Upper lobe of left lung (tissue), 6 donors: ENCODE data around the gene TCP11. TPM values are rescaled to one million over a fixed set of nuclear protein-coding genes. Genes with fewer than 3 reads are reported as not detected.

Experiments
- ATAC-seq, 2 donors: fragments of 200-7000 bp; cut with Tn5 transposase; one replicate each; pipeline ENCODE4 v1.9.1; 2022; ENCODE audit warnings: mild to moderate bottlenecking in 2 of 2, moderate library complexity in 2 of 2; ENCODE audit not compliant: low FRiP score in 2 of 2
- DNase-seq, 2 donors: peaks; one replicate each; pipeline ENCODE4 v3.0.0-alpha.2; 2019 to 2020
- H3K27ac ChIP-seq, 4 donors: fragments of 200-600 bp; sonication (generic); one replicate each; pipeline ENCODE4 v1.5.1; 2016 to 2019
- H3K27me3 ChIP-seq, 4 donors: fragments of 200-600 bp; sonication (generic); one replicate each; pipeline ENCODE4 v1.5.1; 2017 to 2019
- H3K36me3 ChIP-seq, 4 donors: fragments of 200-600 bp; sonication (generic); one replicate each; pipeline ENCODE4 v1.5.1; 2016 to 2019
- H3K4me1 ChIP-seq, 4 donors: fragments of 200-600 bp; sonication (generic); one replicate each; pipeline ENCODE4 v1.5.1; 2018 to 2019
- H3K4me3 ChIP-seq, 4 donors: fragments of 200-600 bp; sonication (generic); one replicate each; pipeline ENCODE4 v1.5.1; 2017 to 2019; ENCODE audit warnings: mild to moderate bottlenecking in 2 of 4, moderate library complexity in 1 of 4
- H3K9me3 ChIP-seq, 4 donors: fragments of 200-600 bp; sonication (generic); one replicate each; pipeline ENCODE4 v1.5.1; 2018 to 2019
- CTCF ChIP-seq, 6 experiments: fragments of 450-650 bp in 4 of 6; fragments of 200-600 bp in 2 of 6; sonication (generic) in 2 of 6; IDR thresholded peaks; one replicate each; pipeline ENCODE4 v1.5.1; 2016 to 2019; ENCODE audit warnings: antibody characterized with exemption in 6 of 6
- EP300 ChIP-seq, 4 donors: sonication (generic); formaldehyde crosslinking; IDR thresholded peaks; one replicate each; pipeline ENCODE4 v1.5.1; 2017; ENCODE audit warnings: antibody characterized with exemption in 4 of 4, control low read depth in 2 of 4
- POLR2A ChIP-seq, 4 donors: fragments of 450-650 bp; IDR thresholded peaks; one replicate each; pipeline ENCODE4 v1.5.1; 2016 to 2017; ENCODE audit warnings: antibody characterized with exemption in 4 of 4, mild to moderate bottlenecking in 2 of 4
- POLR2AphosphoS5 ChIP-seq, 2 donors: sonication (generic); formaldehyde crosslinking; IDR thresholded peaks; one replicate each; pipeline ENCODE4 v1.5.1; 2017; ENCODE audit warnings: antibody characterized with exemption in 2 of 2
- WGBS, 2 donors: methylation state at CpG; one replicate each; pipeline ENCODE4 v1.1.5; 2017 to 2018; 5-methylcytosine and 5-hydroxymethylcytosine counted together
- total RNA-seq, 6 donors: library from RNA; depleted of rRNA in 4 of 6; stranded (reverse); fragments of >200 nt in 4 of 6; gene quantifications; one replicate each; pipeline versions ENCODE4 v1.1.0 to v1.2.1, GENCODE V29; 2016 to 2021
- donor health status: DM: no; HTN: no; CAD: no; lungs with moderate emphysema.
- donor health status: DM: no; HTN: yes; CAD: no; lungs with severe emphysema.

Gene TCP11
- total RNA-seq, 6 donors from 2014 or later = 0.30 to 0.89 (median 0.46) TPM; not detected in 3

DNA sequence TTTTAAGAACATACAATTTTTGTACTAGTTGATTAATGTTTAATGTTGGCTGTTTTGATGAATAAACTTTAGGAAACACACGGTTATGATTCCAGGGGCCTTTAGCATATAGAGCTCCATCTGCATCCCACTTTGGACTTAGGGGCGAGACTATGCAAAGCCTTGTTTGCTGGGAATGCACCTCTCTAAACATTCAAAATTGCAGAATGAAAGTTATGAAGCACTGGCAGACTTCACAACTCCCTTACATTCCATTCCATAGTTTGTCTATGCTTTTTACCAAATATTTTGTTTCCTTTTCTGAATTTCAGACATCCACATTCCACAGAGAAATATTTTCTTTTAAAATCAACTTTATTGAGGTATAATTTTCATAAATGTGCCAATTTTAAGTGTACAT is 10.3 kb upstream of the TCP11 start:
- TF ChIP-seq POLR2A (IDR thresholded peaks at IDR 0.05) (no peak), EP300 (IDR thresholded peaks at IDR 0.05) (no peak), POLR2AphosphoS5 (IDR thresholded peaks at IDR 0.05) (no peak), CTCF (IDR thresholded peaks at IDR 0.05) (no peak)

DNA sequence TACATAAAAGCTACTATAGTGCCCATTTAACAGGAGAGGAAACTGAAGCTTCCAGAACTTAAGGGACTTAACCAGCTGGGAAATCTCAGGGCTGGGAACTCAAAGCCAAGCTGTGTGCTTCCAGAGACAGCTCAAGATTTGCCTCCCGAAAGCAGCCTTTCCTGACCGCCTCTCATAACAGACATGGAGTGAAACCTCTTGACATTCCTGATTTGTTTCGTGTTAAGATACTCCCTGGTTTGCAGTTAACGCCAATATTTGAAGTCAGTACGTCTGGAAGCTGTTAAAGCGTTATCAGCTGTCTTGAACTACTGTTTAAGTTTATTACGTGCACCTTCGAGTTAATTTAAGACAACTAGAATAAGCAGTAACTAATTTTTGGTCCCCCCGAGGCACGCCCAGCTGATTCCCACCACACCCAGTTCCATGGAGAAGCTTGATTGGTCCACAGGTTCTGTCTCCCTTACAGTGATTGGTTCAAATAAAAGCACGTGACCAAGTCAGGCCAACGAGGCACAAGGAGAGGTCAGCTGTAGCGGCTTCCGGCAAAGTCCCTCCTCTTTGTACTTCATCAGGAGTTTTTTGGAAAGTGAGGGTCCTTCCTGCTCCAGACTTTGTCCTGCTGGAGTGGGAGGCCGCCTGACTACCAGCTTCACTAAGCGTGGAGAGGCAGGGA is 8.9 kb upstream of the TCP11 start:
- WGBS, 2 donors = 70 to 75% methylated on average over 15 to 16 of the region's 16 CpGs
- Histone ChIP-seq H3K27me3 (no peaks in the 10 kb centered on the region), H3K4me1 (no peaks in the 10 kb centered on the region), H3K36me3 (no peaks in the 10 kb centered on the region), H3K4me3 (no peak overlapping the region), H3K27ac (no peak overlapping the region), H3K9me3 (no peaks in the 10 kb centered on the region)
- TF ChIP-seq EP300 (IDR thresholded peaks at IDR 0.05) = no peak
- TF ChIP-seq CTCF (IDR thresholded peaks at IDR 0.05) = no peak
- TF ChIP-seq POLR2A (IDR thresholded peaks at IDR 0.05) = no peak
- no peak for TF ChIP-seq POLR2AphosphoS5 (IDR thresholded peaks at IDR 0.05)
- ATAC-seq (no peak), DNase-seq (no peak)

More for the DNA sequence above, 10.3 kb upstream of the TCP11 start:
- H3K27ac ChIP-seq = no peak overlapping the region
- no peaks in the 10 kb centered on the region for H3K36me3 ChIP-seq
- no peak overlapping the region for H3K4me3 ChIP-seq
- no peaks in the 10 kb centered on the region for H3K27me3 ChIP-seq
- H3K9me3 ChIP-seq = no peaks in the 10 kb centered on the region
- no peaks in the 10 kb centered on the region for H3K4me1 ChIP-seq
- ATAC-seq = no peak
- WGBS, 2 donors = 93 to 97% methylated on average over 2 of the region's 2 CpGs
- DNase-seq = no peak

DNA sequence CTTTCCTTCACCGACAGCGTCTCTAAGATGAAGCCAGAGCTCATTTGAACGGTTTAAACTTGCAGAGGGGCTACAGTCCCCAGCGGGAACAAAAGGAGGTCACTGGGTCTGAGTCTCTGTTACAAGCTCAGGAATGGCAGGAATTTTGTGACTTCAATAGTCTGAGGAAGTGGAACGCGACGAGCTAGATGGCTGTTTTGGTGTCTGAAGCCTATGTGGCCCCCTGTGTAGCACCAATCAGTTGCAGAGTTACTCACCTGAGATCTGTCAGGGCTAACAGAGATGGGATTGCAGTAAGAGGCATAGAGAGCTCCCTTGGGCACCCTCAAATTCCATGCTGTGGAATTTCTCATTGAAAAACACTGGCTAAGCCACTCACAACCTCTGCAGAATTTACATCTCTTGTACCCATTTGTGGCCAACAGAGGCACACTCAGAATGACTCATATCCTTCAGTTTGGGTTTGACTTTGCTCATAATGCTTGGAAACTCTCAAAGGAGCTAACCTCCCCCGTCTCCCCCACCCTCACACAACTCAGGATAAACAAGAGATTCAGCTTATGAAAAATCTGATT is 7.1 kb upstream of the TCP11 start:
- no peaks in the 10 kb centered on the region for H3K27me3 ChIP-seq
- H3K4me1 ChIP-seq = no peaks in the 10 kb centered on the region
- TF ChIP-seq POLR2A (IDR thresholded peaks at IDR 0.05) (no peak), CTCF (IDR thresholded peaks at IDR 0.05) (no peak), EP300 (IDR thresholded peaks at IDR 0.05) (no peak), POLR2AphosphoS5 (IDR thresholded peaks at IDR 0.05) (no peak)
- DNase-seq = no peak
- no peak for ATAC-seq
- 39 to 57% methylated on average over 8 of the region's 8 CpGs for WGBS, 2 donors
- H3K9me3 ChIP-seq = no peaks in the 10 kb centered on the region
- no peaks in the 10 kb centered on the region for H3K36me3 ChIP-seq
- no peak overlapping the region for H3K27ac ChIP-seq
- H3K4me3 ChIP-seq = no peak overlapping the region

- TF ChIP-seq EP300 (IDR thresholded peaks at IDR 0.05) (no peak), POLR2A (IDR thresholded peaks at IDR 0.05) (no peak), POLR2AphosphoS5 (IDR thresholded peaks at IDR 0.05) (no peak), CTCF (IDR thresholded peaks at IDR 0.05) (no peak)
- Histone ChIP-seq H3K27ac (no peak overlapping the region), H3K4me1 (no peaks in the 10 kb centered on the region), H3K9me3 (no peaks in the 10 kb centered on the region), H3K36me3 (no peaks in the 10 kb centered on the region), H3K27me3 (no peaks in the 10 kb centered on the region), H3K4me3 (no peak overlapping the region)
- ATAC-seq (no peak), DNase-seq (no peak)
- 78 to 91% methylated on average over 3 of the region's 3 CpGs for WGBS, 2 donors
Observed at GRCh38 chr6:35147486-35147885, 6.3 kb upstream of the TCP11 start.

GRCh38 chr6:35147026-35147425 is 5.9 kb upstream of the TCP11 start:
- no peak for TF ChIP-seq EP300 (IDR thresholded peaks at IDR 0.05)
- TF ChIP-seq CTCF (IDR thresholded peaks at IDR 0.05) = no peak
- TF ChIP-seq POLR2AphosphoS5 (IDR thresholded peaks at IDR 0.05) = no peak
- no peak for TF ChIP-seq POLR2A (IDR thresholded peaks at IDR 0.05)
- 94 to 95% methylated on average over 3 of the region's 3 CpGs for WGBS, 2 donors
- Histone ChIP-seq H3K9me3 (no peaks in the 10 kb centered on the region), H3K4me3 (no peak overlapping the region), H3K4me1 (no peaks in the 10 kb centered on the region), H3K36me3 (no peaks in the 10 kb centered on the region), H3K27ac (no peak overlapping the region), H3K27me3 (no peaks in the 10 kb centered on the region)
- DNase-seq (no peak), ATAC-seq (no peak)
